Measurements from ENCODE around the gene RAB26.

DNA sequence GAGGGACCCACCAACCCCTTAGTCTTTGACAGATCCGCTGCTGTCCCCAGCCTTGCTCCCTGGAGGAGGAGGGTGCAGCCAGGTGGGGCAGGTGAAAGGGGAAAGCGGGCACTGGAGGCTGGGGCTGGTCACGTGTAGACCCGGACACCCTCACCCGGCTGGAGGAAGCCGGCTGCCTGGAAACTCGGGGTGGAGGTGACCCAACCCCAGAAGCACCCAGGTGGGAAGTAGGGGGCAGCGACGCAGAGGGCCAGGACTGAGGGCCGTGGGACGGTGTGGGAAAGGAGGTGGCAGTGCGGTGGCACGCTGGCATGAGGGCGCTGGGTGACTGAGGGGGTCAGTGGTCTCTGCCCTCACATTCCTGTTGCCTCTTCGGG lies 9.8 kb downstream of the RAB26 start:
- TF ChIP-seq, protein P1, sequence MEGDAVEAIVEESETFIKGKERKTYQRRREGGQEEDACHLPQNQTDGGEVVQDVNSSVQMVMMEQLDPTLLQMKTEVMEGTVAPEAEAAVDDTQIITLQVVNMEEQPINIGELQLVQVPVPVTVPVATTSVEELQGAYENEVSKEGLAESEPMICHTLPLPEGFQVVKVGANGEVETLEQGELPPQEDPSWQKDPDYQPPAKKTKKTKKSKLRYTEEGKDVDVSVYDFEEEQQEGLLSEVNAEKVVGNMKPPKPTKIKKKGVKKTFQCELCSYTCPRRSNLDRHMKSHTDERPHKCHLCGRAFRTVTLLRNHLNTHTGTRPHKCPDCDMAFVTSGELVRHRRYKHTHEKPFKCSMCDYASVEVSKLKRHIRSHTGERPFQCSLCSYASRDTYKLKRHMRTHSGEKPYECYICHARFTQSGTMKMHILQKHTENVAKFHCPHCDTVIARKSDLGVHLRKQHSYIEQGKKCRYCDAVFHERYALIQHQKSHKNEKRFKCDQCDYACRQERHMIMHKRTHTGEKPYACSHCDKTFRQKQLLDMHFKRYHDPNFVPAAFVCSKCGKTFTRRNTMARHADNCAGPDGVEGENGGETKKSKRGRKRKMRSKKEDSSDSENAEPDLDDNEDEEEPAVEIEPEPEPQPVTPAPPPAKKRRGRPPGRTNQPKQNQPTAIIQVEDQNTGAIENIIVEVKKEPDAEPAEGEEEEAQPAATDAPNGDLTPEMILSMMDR (IDR thresholded peaks at IDR 0.05): no peak
- no peak for TF ChIP-seq EZH2phosphoT487 (IDR thresholded peaks at IDR 0.05)
- TF ChIP-seq EZH2 (IDR thresholded peaks at IDR 0.05): no peak

Measured in neural progenitor cell (in vitro differentiated cells).